Kidney (tissue), 14 donors: ENCODE measurements around the gene MIB2. TPM values are rescaled to one million over a fixed set of nuclear protein-coding genes. Genes with fewer than 3 reads are reported as not detected.

Experiments used
- DNase-seq, 5 donors: peaks; one replicate each; pipeline ENCODE4 v3.0.0-alpha.2; 2013 to 2020
- FAIRE-seq: peaks from 2 replicates; lab custom pipeline; 2012; peaks lifted over from hg19 to GRCh38; lab: Jason Lieb, UNC
- H3K27ac ChIP-seq, 2 donors: one replicate each; pipeline ENCODE4 v1.7.0; 2013; ENCODE audit warnings: low read depth in 2 of 2, low read length in 2 of 2, inconsistent platforms in 1 of 2
- H3K27me3 ChIP-seq: one replicate; pipeline ENCODE4 v1.7.1; 2013; ENCODE audit warnings: low read length, inconsistent platforms; ENCODE audit not compliant: control insufficient read depth, insufficient read depth
- H3K36me3 ChIP-seq, 3 donors: one replicate each; pipeline versions ENCODE4 v1.7.0 to v1.7.1; 2013; ENCODE audit warnings: low read length in 3 of 3, control low read depth in 1 of 3, inconsistent platforms in 1 of 3; ENCODE audit not compliant: insufficient read depth in 3 of 3, control insufficient read depth in 2 of 3
- H3K4me1 ChIP-seq, 3 donors: one replicate each; pipeline versions ENCODE4 v1.7.0 to v1.7.1; 2013; ENCODE audit warnings: low read length in 3 of 3, inconsistent platforms in 1 of 3, low read depth in 1 of 3; ENCODE audit not compliant: control insufficient read depth in 2 of 3, insufficient read depth in 2 of 3
- H3K4me3 ChIP-seq, 3 donors: one replicate each; pipeline versions ENCODE4 v1.7.0 to v1.8.1; 2013; ENCODE audit warnings: low read length in 3 of 3, control low read depth in 1 of 3, inconsistent platforms in 1 of 3
- H3K9ac ChIP-seq, 3 donors: one replicate each; pipeline versions ENCODE4 v1.7.0 to v1.7.1; 2013; ENCODE audit warnings: low read length in 3 of 3, control low read depth in 1 of 3, inconsistent platforms in 1 of 3
- H3K9me3 ChIP-seq, 3 donors: one replicate each; pipeline versions ENCODE4 v1.7.0 to v1.7.1; 2013; ENCODE audit warnings: low read length in 3 of 3, control low read depth in 1 of 3, inconsistent platforms in 1 of 3; ENCODE audit not compliant: control insufficient read depth in 2 of 3, insufficient read depth in 1 of 3
- CTCF ChIP-seq: IDR thresholded peaks from 3 replicates; pipeline ENCODE4 v1.5.1; 2012; ENCODE audit warnings: mild to moderate bottlenecking, moderate library complexity, borderline replicate concordance; ENCODE audit not compliant: insufficient read depth; ENCODE audit errors: extremely low read depth
- intact Hi-C: fragments of 100-400 bp; cut with DNase I; formaldehyde crosslinking; loops from one replicate; pipeline ENCODE4 v1.11.1; 2022
- polyA plus RNA-seq: library from polyadenylated mRNA; stranded (reverse); fragments of 350-450 nt; fragmentation: Illumina TruSeq; extraction: RNeasy Lipid Tissue Mini Kit (QIAGEN cat#74804); gene quantifications from one replicate; pipeline ENCODE4 v1.2.3, GENCODE V29; 2014; ENCODE audit warnings: low read depth, low replicate concordance; ENCODE audit not compliant: insufficient read depth
- total RNA-seq: library from RNA; stranded (reverse); fragmentation: NEBNext Ultra II Directional; extraction: Animal tissue kit (Norgen Biotek cat#: 25700); gene quantifications from one replicate; pipeline ENCODE4 v1.2.1, GENCODE V29; 2021
- donor health status: control.
- donor health status: control.
- donor health status: control.
- donor health status: control.
- donor health status: control.
- donor health status: DM: yes; HTN: yes; CAD: no.
- donor health status: Normal renal cell carcinoma (clear cell type).

MIB2 gene
- total and polyA plus RNA-seq, 2 donors from 2014 or later = 35.6 to 61.6 TPM

- Histone ChIP-seq H3K27me3 (no peaks in the 10 kb centered on the region), H3K4me1 (no peaks in the 10 kb centered on the region), H3K36me3 (peaks cover 3 to 26% (median 8%) of the 10 kb centered on the region in 3 donors), H3K4me3 (no peak overlapping the region), H3K9me3 (no peaks in the 10 kb centered on the region), H3K9ac (no peak overlapping the region), H3K27ac (no peak overlapping the region)
- DNase-seq = peak in 1 of 5 donors; percentile 75
- no peak for TF ChIP-seq CTCF
- no peak for FAIRE-seq
- intact Hi-C loops = no loop called here
Observed at GRCh38 chr1:1669468-1670440, 54.5 kb downstream of the MIB2 start.

- Histone ChIP-seq H3K4me3 (no peak overlapping the region), H3K9me3 (no peaks in the 10 kb centered on the region), H3K4me1 (no peaks in the 10 kb centered on the region), H3K36me3 (peaks cover 2 to 18% (median 3%) of the 10 kb centered on the region in 3 donors), H3K9ac (no peak overlapping the region), H3K27me3 (no peaks in the 10 kb centered on the region), H3K27ac (no peak overlapping the region)
- no peak for TF ChIP-seq CTCF
- intact Hi-C loops = no loop called here
- FAIRE-seq (no peak), DNase-seq (peak in 1 of 5 donors; percentile 73)
Observed at GRCh38 chr1:1670866-1671265, 55.6 kb downstream of the MIB2 start.

DNA sequence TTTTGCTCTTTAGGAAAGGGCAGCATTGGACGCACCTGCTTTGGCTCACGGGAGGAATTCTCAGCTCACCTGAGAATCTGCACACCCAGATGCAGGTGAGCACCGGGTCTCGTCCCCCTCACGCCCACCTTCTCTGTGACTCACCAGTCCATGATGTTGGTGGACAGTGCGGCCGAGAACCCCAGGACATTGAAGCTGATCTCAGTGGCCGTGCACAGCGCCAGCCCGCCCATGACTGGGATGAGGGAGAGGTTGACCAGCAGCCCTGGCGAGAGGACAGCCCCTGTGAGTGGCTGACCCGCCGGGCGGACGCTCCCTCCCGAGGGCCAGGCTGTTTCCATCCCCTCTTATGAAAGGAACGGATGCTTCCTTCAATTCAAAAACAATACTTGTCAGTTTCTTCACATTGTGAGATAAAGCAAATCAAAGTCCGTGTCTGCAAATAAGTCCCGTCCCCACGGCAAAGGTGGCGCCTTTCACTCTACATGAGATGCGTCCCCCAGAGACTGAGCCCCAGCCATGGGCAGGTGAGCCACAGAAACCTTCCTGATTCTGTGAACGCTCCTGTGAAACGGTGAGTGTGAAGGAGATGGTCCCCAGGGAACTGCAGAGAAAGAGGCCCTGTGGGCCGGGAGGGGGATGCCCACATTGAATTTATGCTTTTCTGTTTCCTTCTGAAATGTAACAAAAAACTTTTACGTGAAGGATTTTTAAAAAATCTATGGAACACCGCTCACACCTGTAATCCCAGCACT, 56.2 kb downstream of the MIB2 start:
- peaks cover 2 to 13% (median 3%) of the 10 kb centered on the region in 3 donors for H3K36me3 ChIP-seq
- H3K9me3 ChIP-seq = no peaks in the 10 kb centered on the region
- no peak overlapping the region for H3K27ac ChIP-seq
- intact Hi-C loops = no loop called here
- TF ChIP-seq CTCF = no peak
- H3K27me3 ChIP-seq = no peaks in the 10 kb centered on the region
- H3K4me1 ChIP-seq = no peaks in the 10 kb centered on the region
- H3K9ac ChIP-seq = no peak overlapping the region
- peak in 1 of 5 donors; percentile 72 for DNase-seq
- H3K4me3 ChIP-seq = no peak overlapping the region
- FAIRE-seq = no peak
